ENCODE measurements around the gene KCNK15. TPM values are rescaled to one million over a fixed set of nuclear protein-coding genes. Genes with fewer than 3 reads are reported as not detected.

The KCNK15 gene
- total and polyA plus RNA-seq, 2 donors, result 0.21 to 0.67 TPM

DNA sequence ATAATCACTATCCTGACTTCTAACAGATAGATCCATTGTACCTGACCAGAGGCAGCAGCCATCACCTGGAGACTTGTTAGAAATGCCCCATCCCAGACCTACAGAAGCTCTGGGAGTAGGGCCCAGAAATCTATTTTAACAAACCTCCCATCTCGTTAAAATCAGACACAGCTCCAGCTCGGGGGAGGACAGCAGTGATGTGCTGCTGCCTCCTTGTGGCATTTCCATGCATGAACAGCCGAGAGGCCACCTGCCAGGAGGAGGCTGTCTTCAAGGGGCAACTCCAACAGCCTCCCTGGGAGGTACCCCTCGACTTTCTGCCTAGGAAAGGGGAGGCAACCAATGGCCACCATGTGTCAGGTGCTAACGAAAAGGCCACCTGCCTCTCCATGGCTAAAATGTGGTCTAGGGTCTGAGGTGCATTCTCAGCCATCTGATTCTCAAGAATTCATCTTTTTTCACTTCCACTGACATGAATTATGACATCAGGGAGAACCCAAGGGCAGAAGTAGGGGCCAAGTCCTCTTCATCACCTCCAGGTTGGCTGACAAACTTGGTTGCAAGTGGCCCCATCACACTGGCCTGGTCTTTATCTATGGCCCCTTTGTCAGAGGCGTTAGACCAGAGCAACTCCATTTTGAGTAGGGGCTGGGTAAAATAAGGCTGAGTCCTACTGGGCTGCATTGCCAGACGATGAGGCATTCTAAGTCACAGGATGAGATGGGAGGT, 12.2 kb upstream of the KCNK15 start:
- Histone ChIP-seq H3K36me3 (ENCODE audit: insufficient read depth) (no peaks in the 10 kb centered on the region), H3K4me3 (ENCODE audit: low read depth, low read length) (no peak overlapping the region), H3K4me1 (ENCODE audit: insufficient read depth) (no peaks in the 10 kb centered on the region), H3K27ac (ENCODE audit: low read depth) (no peak overlapping the region)
- 21% methylated on average over 7 of the region's 7 CpGs for WGBS
- no peak for DNase-seq (ENCODE audit: extremely low spot score)

- DNase-seq (ENCODE audit: extremely low spot score), result no peak
- Histone ChIP-seq H3K4me1 (ENCODE audit: insufficient read depth) (no peaks in the 10 kb centered on the region), H3K36me3 (ENCODE audit: insufficient read depth) (no peaks in the 10 kb centered on the region), H3K4me3 (ENCODE audit: low read depth, low read length) (no peak overlapping the region), H3K27ac (ENCODE audit: low read depth) (no peak overlapping the region)
- 54% methylated on average over 3 of the region's 3 CpGs for WGBS
Measured at GRCh38 chr20:44734938-44735337, 10.7 kb upstream of the KCNK15 start.

GRCh38 chr20:44735816-44736169, 9.9 kb upstream of the KCNK15 start:
- WGBS, result 78% methylated on average over 4 of the region's 4 CpGs
- Histone ChIP-seq H3K4me1 (ENCODE audit: insufficient read depth) (no peaks in the 10 kb centered on the region), H3K36me3 (ENCODE audit: insufficient read depth) (no peaks in the 10 kb centered on the region), H3K27ac (ENCODE audit: low read depth) (no peak overlapping the region), H3K4me3 (ENCODE audit: low read depth, low read length) (no peak overlapping the region)
- no peak for DNase-seq (ENCODE audit: extremely low spot score)

DNA sequence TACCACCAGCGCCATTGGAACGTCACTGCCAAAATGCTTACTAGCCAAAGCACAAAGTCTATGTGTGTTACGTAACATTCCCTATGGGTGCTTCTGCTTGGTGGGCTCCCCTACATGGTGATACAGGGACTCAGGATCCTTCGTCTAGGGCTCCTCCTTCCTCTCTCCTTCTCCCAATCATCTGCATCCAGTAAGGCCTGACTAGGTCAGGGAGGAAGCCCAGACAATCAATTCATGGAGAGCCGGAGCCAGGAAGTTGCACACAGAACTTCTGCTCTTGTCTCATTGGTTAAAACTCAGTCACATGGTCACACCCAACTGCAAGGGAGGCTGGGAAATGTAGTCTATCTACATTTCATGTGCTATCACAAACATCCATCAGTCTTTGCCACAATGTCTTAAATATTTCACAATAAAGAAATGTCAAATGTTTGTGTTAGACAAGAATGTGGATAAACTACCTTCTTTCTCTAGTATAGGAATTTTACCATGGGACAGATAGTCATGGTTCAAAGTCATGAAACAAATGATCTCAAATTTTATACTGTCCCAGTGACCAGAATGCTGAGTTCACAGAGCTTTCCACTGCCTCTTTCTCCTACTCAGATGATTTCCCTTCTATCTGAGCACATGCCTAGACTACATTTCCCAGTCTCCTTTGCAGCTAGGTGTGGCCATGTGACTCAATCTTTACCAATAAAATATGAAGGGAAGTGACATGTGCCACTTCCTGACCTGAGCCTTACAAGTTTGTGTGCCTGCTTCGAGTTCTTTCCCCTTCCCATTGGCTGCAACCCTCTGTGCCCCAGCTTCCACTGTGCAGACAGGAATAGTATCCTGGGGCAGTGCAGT, 9.3 kb upstream of the KCNK15 start:
- H3K27ac ChIP-seq (ENCODE audit: low read depth), result no peak overlapping the region
- H3K36me3 ChIP-seq (ENCODE audit: insufficient read depth), result no peaks in the 10 kb centered on the region
- DNase-seq (ENCODE audit: extremely low spot score), result no peak
- WGBS, result 49% methylated on average over 6 of the region's 6 CpGs
- no peaks in the 10 kb centered on the region for H3K4me1 ChIP-seq (ENCODE audit: insufficient read depth)
- H3K4me3 ChIP-seq (ENCODE audit: low read depth, low read length), result no peak overlapping the region

DNA sequence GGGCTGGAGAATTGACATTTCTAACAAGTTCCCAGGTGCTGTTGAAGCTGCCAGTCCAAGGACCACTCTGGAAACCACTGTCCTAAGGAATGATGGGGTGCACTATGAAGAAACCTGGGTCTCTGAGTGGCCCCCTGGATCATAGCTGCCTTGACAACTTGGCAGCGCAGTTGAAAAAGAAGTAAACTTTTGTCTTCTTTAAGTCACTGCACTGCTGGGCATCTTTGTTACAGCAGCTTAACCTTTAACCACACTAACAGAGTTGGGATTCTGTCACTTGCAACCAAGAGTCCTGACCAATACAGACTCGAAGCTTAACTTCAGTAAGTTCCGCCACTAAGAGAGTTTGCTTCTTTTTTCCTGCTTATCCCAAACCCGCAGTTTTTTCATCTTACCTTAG, 8.5 kb upstream of the KCNK15 start:
- no peak for DNase-seq (ENCODE audit: extremely low spot score)
- no peak overlapping the region for H3K27ac ChIP-seq (ENCODE audit: low read depth)
- H3K36me3 ChIP-seq (ENCODE audit: insufficient read depth), result no peaks in the 10 kb centered on the region
- H3K4me3 ChIP-seq (ENCODE audit: low read depth, low read length), result no peak overlapping the region
- WGBS, result 96% methylated on average over 4 of the region's 4 CpGs
- H3K4me1 ChIP-seq (ENCODE audit: insufficient read depth), result no peaks in the 10 kb centered on the region

DNA sequence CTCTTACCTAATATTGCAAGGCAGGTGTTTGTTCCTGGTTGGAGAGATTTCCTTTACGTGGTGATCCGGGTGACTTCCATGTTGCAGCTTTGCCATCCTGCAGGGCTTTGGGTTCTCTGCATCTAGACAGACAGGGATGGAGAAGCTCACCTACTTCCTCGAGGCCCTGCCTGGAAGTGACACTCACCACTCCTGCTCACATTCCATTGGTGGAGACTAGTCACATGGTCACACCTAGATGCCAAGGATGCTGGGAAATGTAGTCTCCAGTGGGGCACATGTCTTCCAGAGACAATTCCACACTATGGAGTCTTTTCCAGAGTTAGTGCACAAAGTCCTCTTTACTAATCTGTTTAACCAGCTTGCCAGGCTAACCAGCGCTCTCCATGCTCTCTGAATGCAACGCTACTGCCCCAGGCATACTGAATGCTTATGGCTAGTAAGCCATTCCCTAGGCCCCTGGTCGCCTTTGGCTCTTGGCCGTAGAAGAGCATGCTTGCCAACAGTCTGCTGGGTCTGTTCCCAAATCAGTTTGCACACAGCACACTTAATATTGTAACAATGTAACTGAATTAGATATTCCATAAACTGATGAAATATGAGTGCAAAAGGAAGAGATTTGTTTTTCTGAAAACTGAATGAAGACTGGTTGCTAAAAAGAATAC, 6.7 kb upstream of the KCNK15 start:
- H3K4me3 ChIP-seq (ENCODE audit: low read depth, low read length), result no peak overlapping the region
- no peaks in the 10 kb centered on the region for H3K4me1 ChIP-seq (ENCODE audit: insufficient read depth)
- H3K36me3 ChIP-seq (ENCODE audit: insufficient read depth), result no peaks in the 10 kb centered on the region
- no peak overlapping the region for H3K27ac ChIP-seq (ENCODE audit: low read depth)
- WGBS, result 70% methylated on average over 7 of the region's 7 CpGs
- DNase-seq (ENCODE audit: extremely low spot score), result no peak

- H3K4me1 ChIP-seq (ENCODE audit: insufficient read depth), result no peaks in the 10 kb centered on the region
- no peak overlapping the region for H3K4me3 ChIP-seq (ENCODE audit: low read depth, low read length)
- 69% methylated on average over 2 of the region's 2 CpGs for WGBS
- no peak for DNase-seq (ENCODE audit: extremely low spot score)
- no peaks in the 10 kb centered on the region for H3K36me3 ChIP-seq (ENCODE audit: insufficient read depth)
- no peak overlapping the region for H3K27ac ChIP-seq (ENCODE audit: low read depth)
Measured at GRCh38 chr20:44739942-44740341, 5.7 kb upstream of the KCNK15 start.

GRCh38 chr20:44742304-44743079, 3.2 kb upstream of the KCNK15 start:
- H3K27ac ChIP-seq (ENCODE audit: low read depth), result no peak overlapping the region
- no peak for DNase-seq (ENCODE audit: extremely low spot score)
- no peaks in the 10 kb centered on the region for H3K36me3 ChIP-seq (ENCODE audit: insufficient read depth)
- H3K4me3 ChIP-seq (ENCODE audit: low read depth, low read length), result no peak overlapping the region
- H3K4me1 ChIP-seq (ENCODE audit: insufficient read depth), result no peaks in the 10 kb centered on the region
- 78% methylated on average over 14 of the region's 14 CpGs for WGBS

GRCh38 chr20:44743080-44743701, 2.5 kb upstream of the KCNK15 start:
- WGBS, result 62% methylated on average over 7 of the region's 7 CpGs
- no peak for DNase-seq (ENCODE audit: extremely low spot score)
- H3K27ac ChIP-seq (ENCODE audit: low read depth), result no peak overlapping the region
- H3K4me1 ChIP-seq (ENCODE audit: insufficient read depth), result no peaks in the 10 kb centered on the region
- no peaks in the 10 kb centered on the region for H3K36me3 ChIP-seq (ENCODE audit: insufficient read depth)
- no peak overlapping the region for H3K4me3 ChIP-seq (ENCODE audit: low read depth, low read length)

DNA sequence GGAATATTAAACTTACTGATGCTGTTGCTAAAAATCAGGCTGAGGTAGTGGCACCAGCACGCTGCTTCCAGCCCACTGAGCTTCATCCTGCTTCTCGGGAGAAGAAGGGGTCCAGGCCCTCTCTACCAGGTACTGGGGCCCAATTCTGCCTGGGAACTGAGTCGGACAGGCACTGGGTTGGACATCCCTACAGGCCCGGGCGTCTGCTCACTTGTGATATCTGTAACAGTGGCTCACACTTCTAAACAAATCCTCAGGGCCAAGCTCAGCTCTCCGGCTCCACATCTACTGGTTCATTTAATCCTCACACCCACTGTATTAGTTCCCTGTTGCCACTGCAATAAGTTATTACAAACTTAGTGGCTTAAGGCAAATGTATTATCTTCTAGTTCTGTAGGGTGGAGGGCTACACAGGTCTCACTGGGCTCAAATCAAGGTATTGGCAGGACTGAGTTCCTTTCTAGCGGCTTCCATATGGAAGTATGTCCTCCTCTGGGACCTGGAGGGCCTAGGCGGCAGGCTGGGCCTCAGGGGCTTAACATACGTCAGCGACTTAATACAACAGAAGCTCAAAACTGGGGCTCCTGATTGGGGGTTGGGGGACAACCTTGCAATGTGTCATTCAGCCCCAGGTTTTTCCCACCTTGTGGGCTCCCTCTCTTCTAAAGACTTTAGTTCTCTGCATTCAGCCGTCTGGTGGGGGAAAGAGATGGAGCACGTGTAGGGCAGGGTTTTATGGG, 1.6 kb upstream of the KCNK15 start:
- H3K27ac ChIP-seq (ENCODE audit: low read depth), result no peak overlapping the region
- no peak for DNase-seq (ENCODE audit: extremely low spot score)
- H3K4me1 ChIP-seq (ENCODE audit: insufficient read depth), result no peaks in the 10 kb centered on the region
- WGBS, result 89% methylated on average over 12 of the region's 12 CpGs
- no peaks in the 10 kb centered on the region for H3K36me3 ChIP-seq (ENCODE audit: insufficient read depth)
- no peak overlapping the region for H3K4me3 ChIP-seq (ENCODE audit: low read depth, low read length)

DNA sequence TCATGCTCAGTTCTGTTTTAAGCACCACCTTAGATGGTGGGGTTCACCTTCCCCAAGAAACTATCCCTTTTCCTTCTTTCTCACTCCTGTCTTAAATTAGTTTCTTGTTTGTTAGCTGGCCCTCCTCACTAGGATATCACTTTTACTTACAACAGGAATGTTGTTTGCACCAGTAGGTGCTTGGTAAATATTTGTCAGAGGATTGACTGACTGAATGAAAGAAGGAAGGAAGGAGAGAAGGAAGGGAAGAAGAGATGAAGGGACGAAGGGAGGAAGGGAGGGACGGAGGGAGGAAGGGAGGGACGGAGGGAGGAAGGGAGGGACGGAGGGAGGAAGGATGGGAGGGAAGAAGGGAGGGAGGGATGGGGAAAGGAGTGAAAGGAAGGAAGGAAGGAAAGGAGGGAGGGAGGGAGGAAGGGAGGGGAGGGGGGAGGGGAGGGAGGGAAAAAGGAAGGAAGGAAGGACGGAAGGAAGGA, 505 bp upstream of the KCNK15 start:
- no peak for DNase-seq (ENCODE audit: extremely low spot score)
- H3K36me3 ChIP-seq (ENCODE audit: insufficient read depth), result no peaks in the 10 kb centered on the region
- no peaks in the 10 kb centered on the region for H3K4me1 ChIP-seq (ENCODE audit: insufficient read depth)
- no peak overlapping the region for H3K27ac ChIP-seq (ENCODE audit: low read depth)
- 33% methylated on average over 5 of the region's 5 CpGs for WGBS
- H3K4me3 ChIP-seq (ENCODE audit: low read depth, low read length), result peak overlapping the region; percentile 42

- 28% methylated on average over 12 of the region's 12 CpGs for WGBS
- H3K4me1 ChIP-seq (ENCODE audit: insufficient read depth), result no peaks in the 10 kb centered on the region
Measured at GRCh38 chr20:44746367-44747165, 901 bp downstream of the KCNK15 start.

More at GRCh38 chr20:44746367-44747165, 901 bp downstream of the KCNK15 start:
- DNase-seq (ENCODE audit: extremely low spot score), result no peak
- H3K27ac ChIP-seq (ENCODE audit: low read depth), result no peak overlapping the region
- peak overlapping the region; percentile 42 for H3K4me3 ChIP-seq (ENCODE audit: low read depth, low read length)
- H3K36me3 ChIP-seq (ENCODE audit: insufficient read depth), result no peaks in the 10 kb centered on the region
